Panc1 (cell line): ENCODE results near the gene HPCAL1.

ENCODE experiments used
- CTCF ChIP-seq: fragments of 450-650 bp; IDR thresholded peaks from 2 replicates; pipeline ENCODE4 v1.5.1; 2017; ENCODE audit warnings: mild to moderate bottlenecking
- POLR2AphosphoS5 ChIP-seq: IDR thresholded peaks from 2 replicates; pipeline ENCODE4 v1.6.1; 2012; ENCODE audit warnings: mild to moderate bottlenecking, low read depth, low read length, moderate library complexity
- SIN3A ChIP-seq: IDR thresholded peaks from 2 replicates; pipeline ENCODE4 v1.6.1; 2012; ENCODE audit warnings: low read depth, mild to moderate bottlenecking, low read length, moderate library complexity, borderline replicate concordance; ENCODE audit not compliant: insufficient read depth
- TCF7L2 ChIP-seq: IDR thresholded peaks from 2 replicates; pipeline ENCODE4 v1.6.1; 2011; ENCODE audit warnings: mild to moderate bottlenecking, low read depth, low read length, inconsistent platforms

- TF ChIP-seq SIN3A (no peak), CTCF (no peak), POLR2AphosphoS5 (no peak), TCF7L2 (no peak)
Measured at GRCh38 chr2:10324095-10324832, 21.6 kb downstream of the HPCAL1 start.
